ENCODE data around the gene RCVRN. TPM values are rescaled to one million over a fixed set of nuclear protein-coding genes. Genes with fewer than 3 reads are reported as not detected.

Gene RCVRN
- total RNA-seq, 4 donors from 2014 or later = not detected

- DNase-seq = no peak
- intact Hi-C loops (cut with DNase I; ENCODE audit: low total_unique reads) = no loop called here
- H3K9me3 ChIP-seq = no peaks in the 10 kb centered on the region
- in situ Hi-C loops (cut with MboI; ENCODE audit: low pct_ligation_motif_present in 1 of 4, low pct_unique_long_range_greater_than_20kb in 1 of 4, low sequenced_read_pairs in 3 of 4) = no loop called here
- no peaks in the 10 kb centered on the region for H3K4me1 ChIP-seq
- no peak overlapping the region for H3K4me3 ChIP-seq
- no peak overlapping the region for H3K27ac ChIP-seq
- TF ChIP-seq POLR2A (IDR thresholded peaks at IDR 0.05) = no peak
- TF ChIP-seq EP300 (IDR thresholded peaks at IDR 0.05; ENCODE audit: low read depth) = no peak
- no peak for TF ChIP-seq POLR2AphosphoS5 (IDR thresholded peaks at IDR 0.05)
- no peak for TF ChIP-seq CTCF (IDR thresholded peaks at IDR 0.05)
- no peaks in the 10 kb centered on the region for H3K27me3 ChIP-seq
- H3K36me3 ChIP-seq = no peaks in the 10 kb centered on the region
- 88% methylated on average over 7 of the region's 7 CpGs; no CpG with 5 or more reads in 1 of the 2 donors for WGBS, 2 donors (ENCODE audit: low coverage in 1 of 2)
These were observed 39.6 kb upstream of the RCVRN start for GRCh38 chr17:9944704-9945103.

GRCh38 chr17:9943343-9943742, 38.3 kb upstream of the RCVRN start:
- peaks cover 0 to 5% (median 0%) of the 10 kb centered on the region in 4 donors for H3K36me3 ChIP-seq
- WGBS, 2 donors (ENCODE audit: low coverage in 1 of 2) = 73 to 87% methylated on average over 4 to 9 of the region's 9 CpGs
- no peak for DNase-seq
- in situ Hi-C loops (cut with MboI; ENCODE audit: low pct_ligation_motif_present in 1 of 4, low pct_unique_long_range_greater_than_20kb in 1 of 4, low sequenced_read_pairs in 3 of 4) (no loop called here), intact Hi-C loops (cut with DNase I; ENCODE audit: low total_unique reads) (no loop called here)
- TF ChIP-seq POLR2A (IDR thresholded peaks at IDR 0.05) = no peak
- no peak for TF ChIP-seq POLR2AphosphoS5 (IDR thresholded peaks at IDR 0.05)
- no peak for TF ChIP-seq EP300 (IDR thresholded peaks at IDR 0.05; ENCODE audit: low read depth)
- TF ChIP-seq CTCF (IDR thresholded peaks at IDR 0.05) = no peak
- no peak overlapping the region for H3K4me3 ChIP-seq
- no peaks in the 10 kb centered on the region for H3K27me3 ChIP-seq
- H3K4me1 ChIP-seq = no peaks in the 10 kb centered on the region
- H3K9me3 ChIP-seq = no peaks in the 10 kb centered on the region
- H3K27ac ChIP-seq = no peak overlapping the region

GRCh38 chr17:9942885-9943284, 37.8 kb upstream of the RCVRN start:
- H3K36me3 ChIP-seq = peaks cover 0 to 5% (median 0%) of the 10 kb centered on the region in 4 donors
- H3K4me3 ChIP-seq = no peak overlapping the region
- no peak overlapping the region for H3K27ac ChIP-seq
- 67 to 87% methylated on average over 3 to 13 of the region's 13 CpGs for WGBS, 2 donors (ENCODE audit: low coverage in 1 of 2)
- intact Hi-C loops (cut with DNase I; ENCODE audit: low total_unique reads) = no loop called here
- in situ Hi-C loops (cut with MboI; ENCODE audit: low pct_ligation_motif_present in 1 of 4, low pct_unique_long_range_greater_than_20kb in 1 of 4, low sequenced_read_pairs in 3 of 4) = no loop called here
- TF ChIP-seq EP300 (IDR thresholded peaks at IDR 0.05; ENCODE audit: low read depth) (no peak), POLR2A (IDR thresholded peaks at IDR 0.05) (no peak), POLR2AphosphoS5 (IDR thresholded peaks at IDR 0.05) (no peak), CTCF (IDR thresholded peaks at IDR 0.05) (no peak)
- H3K4me1 ChIP-seq = no peaks in the 10 kb centered on the region
- no peaks in the 10 kb centered on the region for H3K27me3 ChIP-seq
- H3K9me3 ChIP-seq = no peaks in the 10 kb centered on the region
- DNase-seq = no peak

GRCh38 chr17:9941305-9941704, 36.2 kb upstream of the RCVRN start:
- no peaks in the 10 kb centered on the region for H3K27me3 ChIP-seq
- H3K4me3 ChIP-seq = no peak overlapping the region
- 90 to 91% methylated on average over 2 to 13 of the region's 13 CpGs for WGBS, 2 donors (ENCODE audit: low coverage in 1 of 2)
- intact Hi-C loops (cut with DNase I; ENCODE audit: low total_unique reads) (no loop called here), in situ Hi-C loops (cut with MboI; ENCODE audit: low pct_ligation_motif_present in 1 of 4, low pct_unique_long_range_greater_than_20kb in 1 of 4, low sequenced_read_pairs in 3 of 4) (no loop called here)
- H3K4me1 ChIP-seq = peaks cover 0 to 4% (median 2%) of the 10 kb centered on the region in 4 donors
- no peaks in the 10 kb centered on the region for H3K9me3 ChIP-seq
- H3K36me3 ChIP-seq = peaks cover 0 to 5% (median 0%) of the 10 kb centered on the region in 4 donors
- H3K27ac ChIP-seq = no peak overlapping the region
- no peak for TF ChIP-seq CTCF (IDR thresholded peaks at IDR 0.05)
- no peak for DNase-seq

All from transverse colon (tissue), 4 donors.